ENCODE measurements around the gene MYO3B.

- TF ChIP-seq POLR2A (IDR thresholded peaks at IDR 0.05) (no peak), CTCF (IDR thresholded peaks at IDR 0.05) (no peak)
Measured at GRCh38 chr2:170607171-170607570, 429.2 kb downstream of the MYO3B start.

All from prostate gland (tissue), 2 donors.